GM12891 (cell line): ENCODE measurements around the gene SH2D5.

Experiments
- POLR2AphosphoS5 ChIP-seq: IDR thresholded peaks from 2 replicates; pipeline ENCODE4 v1.6.1; 2011; ENCODE audit warnings: low read depth, low read length, control low read depth
- TAF1 ChIP-seq: IDR thresholded peaks from 2 replicates; pipeline ENCODE4 v1.6.1; 2011; ENCODE audit warnings: low read depth, low read length, control low read depth

DNA sequence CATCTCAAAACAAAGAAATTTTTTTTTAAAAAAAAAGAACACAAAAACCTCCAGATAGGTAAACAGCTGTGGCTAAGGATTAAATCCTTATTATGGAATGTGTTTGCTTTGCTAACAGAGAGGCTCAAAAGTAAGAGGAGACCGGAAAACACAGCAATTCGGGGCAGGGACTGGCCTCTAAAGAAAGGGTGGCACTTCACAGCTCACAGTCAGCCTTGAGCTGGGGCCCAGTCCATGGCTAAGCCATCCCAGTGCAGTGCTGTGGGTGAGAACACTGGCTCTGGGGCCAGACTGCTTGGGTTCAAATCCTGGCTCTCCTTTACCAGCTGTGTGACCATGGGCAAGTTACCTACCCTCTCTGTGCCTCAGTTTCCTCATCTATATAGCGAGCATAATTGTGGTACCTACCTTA lies 42.9 kb downstream of the SH2D5 start:
- TF ChIP-seq POLR2AphosphoS5 (no peak), TAF1 (no peak)
